Endothelial cell of umbilical vein (primary cell): ENCODE measurements around the gene KIAA1671. TPM values are rescaled to one million over a fixed set of nuclear protein-coding genes. Genes with fewer than 3 reads are reported as not detected.

Source experiments
- BruUV-seq: library from RNA; stranded (reverse); fragments of 400-500 nt; replicated peaks from 2 replicates; lab custom pipeline; 2021; lab: Mats Ljungman, UMichigan
- CTCF ChIA-PET: fragments of 300-600, 350-600 bp; sonication (Branson Sonifier 250); formaldehyde crosslinking; loops from one replicate; lab custom pipeline; 2021; ENCODE audit warnings: antibody characterized with exemption, inconsistent platforms; lab: Charles Lee
- POLR2A ChIA-PET: fragments of 300-600, 350-600 bp; sonication (Branson Sonifier 250); formaldehyde crosslinking; loops from one replicate; lab custom pipeline; 2021; ENCODE audit warnings: antibody characterized with exemption, inconsistent platforms; lab: Charles Lee
- DNase-seq: peaks from one replicate; pipeline ENCODE4 v3.0.0-alpha.2; 2011; ENCODE audit warnings: low read depth, low spot score
- FAIRE-seq: peaks from 2 replicates; lab custom pipeline; 2011; peaks lifted over from hg19 to GRCh38; lab: Jason Lieb, UNC
- H2AFZ ChIP-seq: 2 replicates; pipeline ENCODE4 v1.6.0; 2012; ENCODE audit warnings: low read depth, low read length, control low read depth, inconsistent platforms
- H3K27ac ChIP-seq: 2 replicates; pipeline ENCODE4 v1.5.1; 2011; ENCODE audit warnings: low read depth, mild to moderate bottlenecking, control low read depth, low read length, moderate library complexity; ENCODE audit not compliant: insufficient read depth
- H3K27me3 ChIP-seq, 2 experiments: 2 replicates each; pipeline versions ENCODE4 v1.6.0 to v1.6.1; 2011; ENCODE audit warnings: low read length in 2 of 2, mixed read lengths in 1 of 2; ENCODE audit not compliant: control insufficient read depth in 2 of 2, insufficient read depth in 2 of 2
- H3K36me3 ChIP-seq, 2 experiments: 2 replicates in 1 of 2; 3 replicates in 1 of 2; pipeline ENCODE4 v1.5.1; 2011; ENCODE audit warnings: low read length in 2 of 2, mild to moderate bottlenecking in 1 of 2, moderate library complexity in 1 of 2; ENCODE audit not compliant: control insufficient read depth in 2 of 2, insufficient read depth in 2 of 2; ENCODE audit errors: extremely low read depth in 1 of 2
- H3K4me1 ChIP-seq: 3 replicates; pipeline ENCODE4 v1.5.1; 2011; ENCODE audit warnings: mild to moderate bottlenecking, low read length; ENCODE audit not compliant: control insufficient read depth, insufficient read depth; ENCODE audit errors: extremely low read depth
- H3K4me2 ChIP-seq: 2 replicates; pipeline ENCODE4 v1.6.1; 2011; ENCODE audit warnings: low read length, control low read depth, mixed read lengths; ENCODE audit not compliant: insufficient read depth
- H3K4me3 ChIP-seq, 3 experiments: fragments of 200-600 bp in 1 of 3; sonication (generic), shearing (Covaris generic) in 1 of 3; replicated peaks in 1 of 3; 2 replicates each; pipeline ENCODE4 v1.5.1; 2011 to 2016; ENCODE audit warnings: control low read depth in 3 of 3, low read length in 3 of 3, mild to moderate bottlenecking in 2 of 3, inconsistent platforms in 1 of 3, low read depth in 1 of 3, moderate library complexity in 1 of 3; ENCODE audit not compliant: insufficient read depth in 1 of 3
- H3K79me2 ChIP-seq: 2 replicates; pipeline ENCODE4 v1.6.0; 2012; ENCODE audit warnings: low read length, inconsistent platforms; ENCODE audit not compliant: control insufficient read depth, insufficient read depth
- H3K9ac ChIP-seq: replicated peaks from 2 replicates; pipeline ENCODE3; 2011; ENCODE audit warnings: low read length, control low read depth; ENCODE audit not compliant: insufficient read depth; ENCODE audit errors: extremely low read depth
- H3K9me1 ChIP-seq: replicated peaks from 3 replicates; pipeline ENCODE4 v1.6.0; 2011; ENCODE audit warnings: mild to moderate bottlenecking, low read length; ENCODE audit not compliant: control insufficient read depth, insufficient read depth; ENCODE audit errors: extremely low read depth
- H3K9me3 ChIP-seq: replicated peaks from 2 replicates; pipeline ENCODE4 v1.5.1; 2012; ENCODE audit warnings: low read length, inconsistent platforms; ENCODE audit not compliant: control insufficient read depth, insufficient read depth
- H4K20me1 ChIP-seq: replicated peaks from 2 replicates; pipeline ENCODE3; 2011; ENCODE audit warnings: mild to moderate bottlenecking, low read length; ENCODE audit not compliant: control insufficient read depth, insufficient read depth; ENCODE audit errors: extremely low read depth
- EZH2 ChIP-seq: IDR thresholded peaks from 2 replicates; pipeline ENCODE4 v1.6.1; 2012; ENCODE audit warnings: borderline replicate concordance, low read depth, mild to moderate bottlenecking, moderate library complexity, low read length, inconsistent platforms; ENCODE audit not compliant: severe bottlenecking
- FOS ChIP-seq: IDR thresholded peaks from 2 replicates; pipeline ENCODE4 v1.6.1; 2011; ENCODE audit warnings: mild to moderate bottlenecking, low read length, moderate library complexity, borderline replicate concordance; ENCODE audit not compliant: insufficient read depth
- GATA2 ChIP-seq: IDR thresholded peaks from 2 replicates; pipeline ENCODE4 v1.7.0; 2011; ENCODE audit warnings: low read depth, mild to moderate bottlenecking, moderate library complexity, mixed read lengths, low read length; ENCODE audit not compliant: insufficient read length, insufficient read depth
- JUN ChIP-seq: IDR thresholded peaks from 2 replicates; pipeline ENCODE4 v1.6.1; 2011; ENCODE audit warnings: borderline replicate concordance, low read depth; ENCODE audit not compliant: insufficient read length, insufficient read depth
- MAX ChIP-seq: IDR thresholded peaks from 2 replicates; pipeline ENCODE4 v1.6.1; 2011; ENCODE audit not compliant: insufficient read depth, insufficient read length
- MYC ChIP-seq: IDR thresholded peaks from one replicate; pipeline ENCODE4 v1.6.1; 2011; ENCODE audit warnings: mild to moderate bottlenecking, low read depth, low read length
- POLR2A ChIP-seq: IDR thresholded peaks from 2 replicates; pipeline ENCODE4 v1.6.1; 2012; ENCODE audit warnings: low read depth, mild to moderate bottlenecking, control low read depth, low read length
- POLR2AphosphoS5 ChIP-seq: IDR thresholded peaks from 2 replicates; pipeline ENCODE4 v1.6.1; 2012; ENCODE audit warnings: low read depth, mild to moderate bottlenecking, control low read depth, low read length, moderate library complexity; ENCODE audit not compliant: insufficient read depth
- dilution Hi-C: fragments of 300-500 bp; cut with MboI; formaldehyde crosslinking; loops from one replicate; pipeline ENCODE4 v1.15.0; 2019; ENCODE audit warnings: low sequenced_read_pairs; ENCODE audit not compliant: extremely low pct_ligation_motif_present
- intact Hi-C: fragments of 100-400 bp; cut with micrococcal nuclease; formaldehyde crosslinking; loops from one replicate; pipeline ENCODE4 v1.10.0; 2022
- polyA plus RNA-seq, 4 experiments: library from polyadenylated mRNA; depleted of rRNA in 3 of 4; stranded (reverse) in 3 of 4; unstranded in 1 of 4; fragments of >200 nt; gene quantifications; 2 replicates each; pipeline versions ENCODE4 v1.2.1 to v1.2.3, GENCODE V29; 2011 to 2012; ENCODE audit warnings: missing spikeins in 1 of 4
- total RNA-seq: library from RNA; stranded (reverse); gene quantifications from 2 replicates; pipeline ENCODE4 v1.2.3, GENCODE V29; 2021
- TF ChIP-seq, protein P1 (sequence below), 2 donors: IDR thresholded peaks; 1 replicate in 1 of 2; 2 replicates in 1 of 2; pipeline ENCODE4 v1.5.1; 2011; ENCODE audit warnings: low read length in 2 of 2, mild to moderate bottlenecking in 2 of 2, moderate library complexity in 2 of 2, control low read depth in 1 of 2, inconsistent platforms in 1 of 2, low read depth in 1 of 2; ENCODE audit not compliant: insufficient read depth in 1 of 2; ENCODE audit errors: extremely low read depth in 1 of 2

Gene KIAA1671
- total and polyA plus RNA-seq, 2 donors (not counting 3 experiments of a cell fraction or from before 2014, with no cell fraction given), result 23.1 to 85.1 TPM

DNA sequence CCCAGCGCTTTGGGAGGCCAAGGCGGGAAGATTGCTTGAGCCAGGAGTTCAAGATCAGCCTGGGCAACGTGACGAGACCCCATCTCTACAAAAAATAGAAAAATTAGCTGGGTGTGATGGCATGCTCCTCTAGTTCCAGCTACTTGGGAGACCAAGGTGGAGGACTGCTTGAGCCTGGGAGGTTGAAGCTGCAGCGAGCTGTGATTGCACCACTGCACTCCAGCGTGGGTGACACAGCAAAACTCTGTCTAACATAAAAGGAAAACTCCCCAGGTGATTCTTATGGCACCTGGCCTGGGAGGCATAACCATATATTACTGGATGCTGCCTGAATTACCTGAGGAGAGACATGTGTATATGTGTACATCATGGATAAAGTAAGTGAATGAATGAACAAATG is 29.1 kb downstream of the KIAA1671 start:
- H2AFZ ChIP-seq, result no peak overlapping the region
- no peaks in the 10 kb centered on the region for H3K9me3 ChIP-seq
- POLR2A ChIA-PET, result no interaction called here
- no peak for TF ChIP-seq JUN
- TF ChIP-seq, protein P1, sequence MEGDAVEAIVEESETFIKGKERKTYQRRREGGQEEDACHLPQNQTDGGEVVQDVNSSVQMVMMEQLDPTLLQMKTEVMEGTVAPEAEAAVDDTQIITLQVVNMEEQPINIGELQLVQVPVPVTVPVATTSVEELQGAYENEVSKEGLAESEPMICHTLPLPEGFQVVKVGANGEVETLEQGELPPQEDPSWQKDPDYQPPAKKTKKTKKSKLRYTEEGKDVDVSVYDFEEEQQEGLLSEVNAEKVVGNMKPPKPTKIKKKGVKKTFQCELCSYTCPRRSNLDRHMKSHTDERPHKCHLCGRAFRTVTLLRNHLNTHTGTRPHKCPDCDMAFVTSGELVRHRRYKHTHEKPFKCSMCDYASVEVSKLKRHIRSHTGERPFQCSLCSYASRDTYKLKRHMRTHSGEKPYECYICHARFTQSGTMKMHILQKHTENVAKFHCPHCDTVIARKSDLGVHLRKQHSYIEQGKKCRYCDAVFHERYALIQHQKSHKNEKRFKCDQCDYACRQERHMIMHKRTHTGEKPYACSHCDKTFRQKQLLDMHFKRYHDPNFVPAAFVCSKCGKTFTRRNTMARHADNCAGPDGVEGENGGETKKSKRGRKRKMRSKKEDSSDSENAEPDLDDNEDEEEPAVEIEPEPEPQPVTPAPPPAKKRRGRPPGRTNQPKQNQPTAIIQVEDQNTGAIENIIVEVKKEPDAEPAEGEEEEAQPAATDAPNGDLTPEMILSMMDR (IDR thresholded peaks at IDR 0.05; ENCODE audit: extremely low read depth in 1 of 2, insufficient read depth in 1 of 2, low read depth in 1 of 2, low read length in 2 of 2), result no peak
- TF ChIP-seq FOS, result no peak
- TF ChIP-seq MYC, result no peak
- no peak for TF ChIP-seq GATA2
- no peak for TF ChIP-seq EZH2
- TF ChIP-seq MAX, result no peak
- TF ChIP-seq POLR2A, result no peak
- no peak for TF ChIP-seq POLR2AphosphoS5
- H3K4me1 ChIP-seq, result peaks cover 53% of the 10 kb centered on the region
- H3K27ac ChIP-seq, result no peak overlapping the region
- no peaks in the 10 kb centered on the region for H3K27me3 ChIP-seq
- peaks cover 0 to 1% of the 10 kb centered on the region in 2 experiments for H3K36me3 ChIP-seq
- peaks cover 33% of the 10 kb centered on the region for H3K79me2 ChIP-seq
- FAIRE-seq (no peak), DNase-seq (no peak)
- dilution Hi-C loops (no loop called here), intact Hi-C loops (no loop called here)
- no peaks in the 10 kb centered on the region for H3K9me1 ChIP-seq
- H3K4me3 ChIP-seq, result no peak overlapping the region
- H3K9ac ChIP-seq, result no peak overlapping the region
- no TSS peak for BruUV-seq
- H4K20me1 ChIP-seq, result no peaks in the 10 kb centered on the region
- H3K4me2 ChIP-seq, result no peak overlapping the region
- CTCF ChIA-PET, result interaction anchor here (0.9 to 5.4 kb wide), 4 partner anchors 22 to 47 kb away, joined by 3 to 21 read pairs (median 6); no protein-coding TSS in a partner anchor
